Fibroblast of lung (primary cell): ENCODE results near the gene AP4S1. TPM values are rescaled to one million over a fixed set of nuclear protein-coding genes. Genes with fewer than 3 reads are reported as not detected.
"Not testable (repeated sequence)": the region's sequence is repeated elsewhere in the genome, so short reads cannot be mapped to it uniquely, and the experiment has no call there.

Source experiments
- DNase-seq, 2 donors: peaks; one replicate each; pipeline versions ENCODE4 v3.0.0 to v3.0.0-alpha.2; 2010; ENCODE audit warnings: low read depth in 2 of 2
- H2AFZ ChIP-seq: 2 replicates; pipeline ENCODE4 v1.5.1; 2012; ENCODE audit warnings: low read length, control low read depth, inconsistent platforms
- H3K27ac ChIP-seq: 2 replicates; pipeline ENCODE4 v1.5.1; 2011; ENCODE audit warnings: low read length, control low read depth; ENCODE audit not compliant: insufficient read depth
- H3K27me3 ChIP-seq: 2 replicates; pipeline ENCODE4 v1.5.1; 2011; ENCODE audit warnings: mild to moderate bottlenecking, low read length; ENCODE audit not compliant: control insufficient read depth, insufficient read depth
- H3K36me3 ChIP-seq: 2 replicates; pipeline ENCODE4 v1.5.1; 2011; ENCODE audit warnings: low read length; ENCODE audit not compliant: control insufficient read depth, insufficient read depth
- H3K4me1 ChIP-seq: 2 replicates; pipeline ENCODE4 v1.5.1; 2011; ENCODE audit warnings: low read length; ENCODE audit not compliant: control insufficient read depth, insufficient read depth; ENCODE audit errors: extremely low read depth
- H3K4me2 ChIP-seq: 2 replicates; pipeline ENCODE4 v1.5.1; 2011; ENCODE audit warnings: low read length, control low read depth; ENCODE audit not compliant: insufficient read depth; ENCODE audit errors: extremely low read depth
- H3K4me3 ChIP-seq, 4 experiments: fragments of 200-600 bp in 1 of 4; sonication (generic) in 1 of 4; replicated peaks in 1 of 4; 2 replicates each; pipeline ENCODE4 v1.5.1; 2011 to 2016; ENCODE audit warnings: low read length in 4 of 4, low read depth in 3 of 4, mild to moderate bottlenecking in 3 of 4, control low read depth in 2 of 4, inconsistent platforms in 1 of 4, mixed read lengths in 1 of 4; ENCODE audit not compliant: insufficient read depth in 1 of 4; ENCODE audit errors: control extremely low read depth in 1 of 4
- H3K79me2 ChIP-seq: 2 replicates; pipeline ENCODE4 v1.5.1; 2012; ENCODE audit warnings: mild to moderate bottlenecking, low read length, inconsistent platforms; ENCODE audit not compliant: control insufficient read depth, insufficient read depth
- H3K9ac ChIP-seq: 2 replicates; pipeline ENCODE4 v1.5.1; 2011; ENCODE audit warnings: mild to moderate bottlenecking, low read length, control low read depth; ENCODE audit not compliant: insufficient read depth
- H3K9me3 ChIP-seq: 2 replicates; pipeline ENCODE4 v1.5.1; 2012; ENCODE audit warnings: low read depth, low read length; ENCODE audit not compliant: control insufficient read depth, insufficient read depth
- H4K20me1 ChIP-seq: 2 replicates; pipeline ENCODE4 v1.5.1; 2011; ENCODE audit warnings: low read length; ENCODE audit not compliant: control insufficient read depth, insufficient read depth; ENCODE audit errors: extremely low read depth
- EZH2 ChIP-seq: IDR thresholded peaks from 2 replicates; pipeline ENCODE4 v1.5.1; 2012; ENCODE audit warnings: low read length, control low read depth, mild to moderate bottlenecking; ENCODE audit errors: missing control alignments
- polyA plus RNA-seq, 2 donors: library from polyadenylated mRNA; depleted of rRNA in 1 of 2; stranded (reverse) in 1 of 2; unstranded in 1 of 2; fragments of >200 nt; gene quantifications; 2 replicates each; pipeline ENCODE4 v1.2.1, GENCODE V29; 2011 to 2012; ENCODE audit warnings: missing spikeins in 1 of 2
- total RNA-seq: library from RNA; depleted of rRNA; stranded (reverse); fragments of >200 nt; gene quantifications from 2 replicates; pipeline ENCODE4 v1.2.1, GENCODE V29; 2014
- TF ChIP-seq, protein P1 (sequence below), 2 donors: IDR thresholded peaks in 1 of 2; conservative IDR thresholded peaks in 1 of 2; 1 replicate in 1 of 2; 2 replicates in 1 of 2; pipeline ENCODE4 v1.5.1; 2011 to 2012; ENCODE audit warnings: low read length in 2 of 2, control low read depth in 1 of 2, inconsistent platforms in 1 of 2, low read depth in 1 of 2, mild to moderate bottlenecking in 1 of 2

Gene AP4S1
- total and polyA plus RNA-seq, 2 donors (not counting 1 experiment from before 2014, with no cell fraction given): 5.6 to 7.1 TPM

DNA sequence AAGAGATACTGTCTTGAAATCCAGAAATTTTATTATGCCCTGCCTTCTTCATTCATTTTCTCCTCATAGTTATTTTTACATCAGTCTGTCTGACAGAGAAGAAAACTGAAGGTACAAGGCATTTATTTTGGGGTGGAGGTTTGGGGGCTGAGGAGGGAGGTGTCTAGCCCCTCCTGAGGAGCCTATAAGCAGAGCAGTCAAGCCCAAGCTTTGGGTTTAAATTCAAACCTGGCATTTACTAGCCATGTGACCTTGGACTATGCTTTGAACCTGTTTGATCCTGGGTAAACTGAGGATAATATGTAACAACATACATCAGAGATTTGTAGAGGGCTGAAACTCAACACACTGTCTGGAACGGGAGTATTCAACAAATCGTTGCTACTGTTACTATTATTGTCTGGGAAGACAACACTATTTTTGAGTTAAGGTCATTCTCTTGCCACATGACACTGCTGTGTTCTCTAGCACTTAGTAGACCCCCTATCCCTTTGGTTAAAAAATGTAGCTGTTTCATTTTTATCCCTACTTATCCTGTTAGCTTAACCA is 66.8 kb downstream of the AP4S1 start:
- Histone ChIP-seq H3K79me2 (no peaks in the 10 kb centered on the region), H2AFZ (no peak overlapping the region), H3K4me1 (peaks cover 9% of the 10 kb centered on the region), H3K9me3 (no peaks in the 10 kb centered on the region), H3K4me2 (no peak overlapping the region), H3K9ac (no peak overlapping the region), H3K27me3 (no peaks in the 10 kb centered on the region), H4K20me1 (no peaks in the 10 kb centered on the region), H3K27ac (no peak overlapping the region), H3K4me3 (no peak overlapping the region), H3K36me3 (no peaks in the 10 kb centered on the region)
- no peak for DNase-seq
- TF ChIP-seq, protein P1, sequence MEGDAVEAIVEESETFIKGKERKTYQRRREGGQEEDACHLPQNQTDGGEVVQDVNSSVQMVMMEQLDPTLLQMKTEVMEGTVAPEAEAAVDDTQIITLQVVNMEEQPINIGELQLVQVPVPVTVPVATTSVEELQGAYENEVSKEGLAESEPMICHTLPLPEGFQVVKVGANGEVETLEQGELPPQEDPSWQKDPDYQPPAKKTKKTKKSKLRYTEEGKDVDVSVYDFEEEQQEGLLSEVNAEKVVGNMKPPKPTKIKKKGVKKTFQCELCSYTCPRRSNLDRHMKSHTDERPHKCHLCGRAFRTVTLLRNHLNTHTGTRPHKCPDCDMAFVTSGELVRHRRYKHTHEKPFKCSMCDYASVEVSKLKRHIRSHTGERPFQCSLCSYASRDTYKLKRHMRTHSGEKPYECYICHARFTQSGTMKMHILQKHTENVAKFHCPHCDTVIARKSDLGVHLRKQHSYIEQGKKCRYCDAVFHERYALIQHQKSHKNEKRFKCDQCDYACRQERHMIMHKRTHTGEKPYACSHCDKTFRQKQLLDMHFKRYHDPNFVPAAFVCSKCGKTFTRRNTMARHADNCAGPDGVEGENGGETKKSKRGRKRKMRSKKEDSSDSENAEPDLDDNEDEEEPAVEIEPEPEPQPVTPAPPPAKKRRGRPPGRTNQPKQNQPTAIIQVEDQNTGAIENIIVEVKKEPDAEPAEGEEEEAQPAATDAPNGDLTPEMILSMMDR (conservative IDR thresholded peaks at IDR 0.05 in 1 of 2, IDR thresholded peaks at IDR 0.05 in 1 of 2; ENCODE audit: low read depth in 1 of 2, low read length in 2 of 2): no peak
- no peak for TF ChIP-seq EZH2

DNA sequence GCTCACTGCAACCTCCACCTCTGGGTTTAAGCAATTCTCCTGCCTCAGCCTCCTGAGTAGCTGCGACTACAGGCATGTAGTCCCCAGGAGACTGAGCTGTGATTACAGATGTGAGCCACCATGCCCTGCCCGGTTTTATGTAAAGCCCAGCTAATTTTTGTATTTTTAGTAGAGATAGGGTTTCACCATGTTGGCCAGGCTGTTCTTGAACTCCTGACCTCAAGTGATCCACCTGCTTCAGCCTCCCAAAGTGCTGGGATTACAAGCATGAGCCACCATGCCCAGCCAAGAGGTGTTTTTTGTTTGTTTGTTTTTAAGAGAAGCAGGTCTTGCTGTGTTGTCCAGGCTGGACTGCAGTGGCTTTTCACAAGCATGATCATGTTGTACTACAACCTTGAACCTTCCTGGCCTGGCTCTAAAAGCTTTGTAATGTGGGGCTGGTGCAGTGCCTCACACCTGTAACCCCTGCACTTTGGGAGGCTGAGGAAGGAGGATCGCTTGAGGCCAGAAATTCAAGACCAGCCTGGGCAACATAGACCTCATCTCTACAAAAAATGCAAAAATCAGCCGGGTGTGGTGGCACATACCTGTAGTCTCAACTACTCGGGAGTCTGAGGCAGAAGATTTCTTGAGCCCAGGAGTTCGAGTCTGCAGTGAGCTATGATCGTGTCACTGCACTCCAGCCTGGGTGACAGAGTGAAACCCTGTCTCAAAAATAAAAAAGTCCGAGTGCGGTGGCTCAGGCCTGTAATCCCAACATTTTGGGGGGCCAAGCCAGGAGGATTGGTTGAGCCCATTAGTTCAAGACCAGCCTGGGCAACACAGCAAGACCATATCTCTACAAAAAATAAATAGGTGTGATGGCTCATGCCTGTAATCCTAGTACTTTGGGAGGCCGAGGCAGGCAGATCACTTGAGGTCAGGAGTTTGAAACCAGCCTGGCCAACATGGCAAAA is 68.7 kb downstream of the AP4S1 start:
- H4K20me1 ChIP-seq, H3K79me2 ChIP-seq, DNase-seq, H3K9me3 ChIP-seq, H3K9ac ChIP-seq, H3K4me1 ChIP-seq, H3K27ac ChIP-seq, H3K36me3 ChIP-seq, H3K4me3 ChIP-seq, H3K27me3 ChIP-seq, H3K4me2 ChIP-seq, H2AFZ ChIP-seq: not testable (repeated sequence)

DNA sequence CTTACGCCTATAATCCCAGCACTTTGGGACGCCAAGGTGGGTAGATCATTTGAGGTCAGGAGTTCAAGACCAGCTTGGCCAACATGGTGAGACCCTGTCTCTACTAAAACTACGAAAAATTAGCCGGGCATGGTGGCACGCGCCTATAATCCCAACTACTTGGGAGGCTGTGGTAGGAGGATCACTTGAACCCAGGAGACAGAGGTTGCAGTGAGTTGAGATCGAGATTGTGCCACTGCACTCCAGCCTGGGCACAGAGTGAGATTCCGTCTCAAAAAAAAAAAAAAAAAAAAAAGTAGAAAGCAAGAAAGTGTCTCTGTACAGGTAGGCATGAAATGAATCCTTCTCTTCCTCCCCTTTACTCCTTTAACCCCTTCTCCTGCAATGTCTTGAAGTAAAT is 70.4 kb downstream of the AP4S1 start:
- not testable (repeated sequence) for H3K79me2 ChIP-seq, H2AFZ ChIP-seq, H3K4me1 ChIP-seq, H3K27ac ChIP-seq, H3K27me3 ChIP-seq, H3K9ac ChIP-seq, H3K4me3 ChIP-seq, H3K4me2 ChIP-seq, H3K36me3 ChIP-seq, H4K20me1 ChIP-seq, DNase-seq, H3K9me3 ChIP-seq

DNA sequence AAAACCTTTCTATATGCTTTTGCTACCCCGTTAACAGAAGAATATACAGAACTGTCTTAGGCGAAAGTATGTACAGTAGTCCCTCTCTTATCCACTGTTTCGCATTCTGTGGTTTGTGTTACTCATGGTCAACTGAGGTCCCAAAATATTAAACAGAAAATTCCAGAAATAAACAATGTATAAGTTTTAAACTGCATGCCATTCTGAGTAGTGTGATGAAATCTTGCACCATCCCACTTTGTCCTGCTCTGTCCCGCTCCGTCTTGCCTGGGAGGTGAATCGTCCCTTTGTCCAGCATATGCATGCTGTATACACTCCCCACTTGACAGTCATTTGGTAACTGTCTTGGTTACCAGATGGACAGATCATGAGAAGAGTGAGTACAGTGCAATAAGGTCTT is 70.8 kb downstream of the AP4S1 start:
- no peaks in the 10 kb centered on the region for H3K27me3 ChIP-seq
- TF ChIP-seq EZH2: no peak
- TF ChIP-seq, protein P1 (conservative IDR thresholded peaks at IDR 0.05 in 1 of 2, IDR thresholded peaks at IDR 0.05 in 1 of 2; ENCODE audit: low read depth in 1 of 2, low read length in 2 of 2): no peak
- peak; percentile 29 to 67 for DNase-seq
- no peak overlapping the region for H3K4me2 ChIP-seq
- no peaks in the 10 kb centered on the region for H4K20me1 ChIP-seq
- H3K79me2 ChIP-seq: no peaks in the 10 kb centered on the region
- no peak overlapping the region for H2AFZ ChIP-seq
- H3K9ac ChIP-seq: no peak overlapping the region
- H3K9me3 ChIP-seq: no peaks in the 10 kb centered on the region
- no peak overlapping the region for H3K4me3 ChIP-seq
- peaks cover 3% of the 10 kb centered on the region for H3K4me1 ChIP-seq
- H3K27ac ChIP-seq: no peak overlapping the region
- peaks cover 3% of the 10 kb centered on the region for H3K36me3 ChIP-seq
